HepG2 (cell line): ENCODE data around the gene PIK3R3. TPM values are rescaled to one million over a fixed set of nuclear protein-coding genes. Genes with fewer than 3 reads are reported as not detected.

Source experiments
- ATAC-seq: fragments of 200-7000 bp; cut with Tn5 transposase; 3 replicates; pipeline ENCODE4 v1.9.1; 2020; ENCODE audit warnings: mild to moderate bottlenecking, moderate library complexity
- BruUV-seq: library from RNA; stranded (reverse); fragments of 400-500 nt; replicated peaks from 2 replicates; lab custom pipeline; 2021; lab: Mats Ljungman, UMichigan
- CTCF ChIA-PET: fragments of 300-600 bp; formaldehyde crosslinking; extraction: SDS; loops from one replicate; lab custom pipeline; 2021; ENCODE audit warnings: low total read pairs, inconsistent platforms, low intra/inter-chr PET ratio; lab: Yijun Ruan, JAX
- POLR2A ChIA-PET: fragments of 350-600 bp; sonication (Branson Sonifier 250); formaldehyde crosslinking; loops from one replicate; lab custom pipeline; 2020; ENCODE audit warnings: antibody characterized with exemption, inconsistent platforms; lab: Yijun Ruan, JAX
- DNase-seq: peaks from one replicate; pipeline ENCODE4 v3.0.0-alpha.2; 2015; ENCODE audit warnings: low spot score
- FAIRE-seq: peaks from 3 replicates; lab custom pipeline; 2011; peaks lifted over from hg19 to GRCh38; lab: Jason Lieb, UNC
- H2AFZ ChIP-seq: one replicate; pipeline ENCODE4 v1.6.1; 2011; ENCODE audit warnings: low read length, inconsistent platforms
- H3K27ac ChIP-seq: fragments of 300-600 bp; 3 replicates; pipeline ENCODE4 v1.8.0; 2011; ENCODE audit warnings: mixed run types, mild to moderate bottlenecking, mixed read lengths, low read length, inconsistent platforms; ENCODE audit not compliant: insufficient read depth; ENCODE audit errors: extremely low read length
- H3K27me3 ChIP-seq, 2 experiments: fragments of 200-600 bp in 1 of 2; 2 replicates in 1 of 2; 3 replicates in 1 of 2; pipeline versions ENCODE4 v1.6.0 to v1.8.0; 2011; ENCODE audit warnings: low read length in 2 of 2, mild to moderate bottlenecking in 2 of 2, moderate library complexity in 2 of 2, inconsistent platforms in 1 of 2; ENCODE audit not compliant: insufficient read depth in 2 of 2, control insufficient read depth in 1 of 2
- H3K36me3 ChIP-seq, 2 experiments: fragments of 200-600 bp in 1 of 2; replicated peaks in 1 of 2; 2 replicates in 1 of 2; 3 replicates in 1 of 2; pipeline versions ENCODE4 v1.5.1 to v1.8.0; 2011; ENCODE audit warnings: low read length in 2 of 2, inconsistent platforms in 1 of 2; ENCODE audit not compliant: insufficient read depth in 2 of 2, control insufficient read depth in 1 of 2
- H3K4me1 ChIP-seq: 2 replicates; pipeline ENCODE4 v1.5.1; 2012; ENCODE audit warnings: low read length, inconsistent platforms; ENCODE audit not compliant: insufficient read depth
- H3K4me2 ChIP-seq: 2 replicates; pipeline ENCODE4 v1.6.0; 2011; ENCODE audit warnings: low read depth, low read length, inconsistent platforms
- H3K4me3 ChIP-seq, 3 experiments: fragments of 200-600 bp in 1 of 3; sonication (generic), shearing (Covaris generic) in 1 of 3; replicated peaks in 1 of 3; 2 replicates each; pipeline ENCODE4 v1.5.1; 2011 to 2016; ENCODE audit warnings: low read length in 3 of 3, inconsistent platforms in 2 of 3, low read depth in 2 of 3, mild to moderate bottlenecking in 2 of 3, control low read depth in 1 of 3, mixed read lengths in 1 of 3; ENCODE audit not compliant: insufficient read depth in 1 of 3
- H3K79me2 ChIP-seq: one replicate; pipeline ENCODE4 v1.6.1; 2011; ENCODE audit warnings: low read length, inconsistent platforms; ENCODE audit not compliant: insufficient read depth
- H3K9ac ChIP-seq: 2 replicates; pipeline ENCODE4 v1.6.0; 2011; ENCODE audit warnings: mild to moderate bottlenecking, low read depth, low read length, inconsistent platforms; ENCODE audit not compliant: insufficient read depth
- H3K9me3 ChIP-seq: 2 replicates; pipeline ENCODE4 v1.5.1; 2012; ENCODE audit warnings: mild to moderate bottlenecking, low read length
- H4K20me1 ChIP-seq: 2 replicates; pipeline ENCODE4 v1.6.0; 2011; ENCODE audit warnings: inconsistent platforms, mild to moderate bottlenecking, low read length, moderate library complexity; ENCODE audit not compliant: insufficient read depth
- CEBPB ChIP-seq: IDR thresholded peaks from 2 replicates; pipeline ENCODE4 v1.6.1; 2011; ENCODE audit warnings: low read depth, low read length, improper control_type of control experiment, borderline replicate concordance
- CEBPG ChIP-seq: IDR thresholded peaks from 2 replicates; pipeline ENCODE4 v1.6.1; 2016
- EEA1 ChIP-seq: sonication (generic); formaldehyde crosslinking; IDR thresholded peaks from 2 replicates; pipeline ENCODE4 v1.5.1; 2020; ENCODE audit warnings: mild to moderate bottlenecking, missing genetic modification reagents, borderline replicate concordance
- MAFF ChIP-seq: IDR thresholded peaks from 2 replicates; pipeline ENCODE4 v1.6.1; 2011; ENCODE audit warnings: low read depth, low read length, improper control_type of control experiment
- MAFK ChIP-seq, 2 experiments: IDR thresholded peaks in 1 of 2; conservative IDR thresholded peaks in 1 of 2; 2 replicates each; pipeline ENCODE4 v1.6.1; 2011; ENCODE audit warnings: improper control_type of control experiment in 2 of 2, low read length in 2 of 2
- MTF2 ChIP-seq: sonication (generic); formaldehyde crosslinking; IDR thresholded peaks from 2 replicates; pipeline ENCODE4 v1.5.0; 2020; ENCODE audit warnings: missing genetic modification reagents, borderline replicate concordance
- RXRA ChIP-seq: sonication (generic); formaldehyde crosslinking; IDR thresholded peaks from 2 replicates; pipeline ENCODE4 v1.5.1; 2020; ENCODE audit warnings: missing genetic modification reagents
- SATB2 ChIP-seq: sonication (generic); formaldehyde crosslinking; IDR thresholded peaks from 2 replicates; pipeline ENCODE4 v1.5.0; 2020; ENCODE audit warnings: missing genetic modification reagents
- SRSF1 ChIP-seq: fragments of 200-400 bp; formaldehyde crosslinking; optimal IDR thresholded peaks from 2 replicates; pipeline ENCODE3; 2017; ENCODE audit warnings: mild to moderate bottlenecking, low read depth, low read length, moderate library complexity
- ZMYM2 ChIP-seq: sonication (generic); formaldehyde crosslinking; IDR thresholded peaks from 2 replicates; pipeline ENCODE4 v1.8.0; 2022; ENCODE audit warnings: mild to moderate bottlenecking, missing genetic modification reagents
- ZNF160 ChIP-seq: sonication (generic); formaldehyde crosslinking; IDR thresholded peaks from 2 replicates; pipeline ENCODE4 v1.8.0; 2022; ENCODE audit warnings: mild to moderate bottlenecking, inconsistent platforms, missing genetic modification reagents
- ZNF598 ChIP-seq: sonication (generic); formaldehyde crosslinking; IDR thresholded peaks from 2 replicates; pipeline ENCODE4 v1.5.1; 2020; ENCODE audit warnings: mild to moderate bottlenecking, missing genetic modification reagents, borderline replicate concordance
- ZNF660 ChIP-seq: sonication (generic); formaldehyde crosslinking; IDR thresholded peaks from 2 replicates; pipeline ENCODE4 v1.5.1; 2020; ENCODE audit warnings: mild to moderate bottlenecking, low read depth, missing genetic modification reagents, borderline replicate concordance
- ZNF879 ChIP-seq: sonication (generic); formaldehyde crosslinking; IDR thresholded peaks from 2 replicates; pipeline ENCODE4 v1.8.1; 2023; ENCODE audit warnings: missing genetic modification reagents
- ZSCAN22 ChIP-seq: sonication (generic); formaldehyde crosslinking; IDR thresholded peaks from 2 replicates; pipeline ENCODE4 v1.4.0; 2020; ENCODE audit warnings: mild to moderate bottlenecking, missing genetic modification reagents
- WGBS: methylation state at CpG from one replicate; pipeline ENCODE4 v1.1.6; 2017; ENCODE audit warnings: low lambda C conversion rate; 5-methylcytosine and 5-hydroxymethylcytosine counted together
- in situ Hi-C: cut with HindIII; loops from 2 replicates; pipeline ENCODE4 v1.10.0; 2017; ENCODE audit warnings: low pct_unique_long_range_greater_than_20kb; ENCODE audit not compliant: extremely low pct_ligation_motif_present
- intact Hi-C: fragments of 100-400 bp; cut with micrococcal nuclease; formaldehyde crosslinking; loops from one replicate; pipeline ENCODE4 v1.10.0; 2022; ENCODE audit not compliant: unreplicated experiment
- polyA plus RNA-seq, 8 experiments: library from polyadenylated mRNA; depleted of rRNA in 3 of 8; stranded (reverse) in 7 of 8; unstranded in 1 of 8; fragments of >200 nt; fragmentation: Illumina TruSeq in 4 of 8; extraction: Trizol in 4 of 8; gene quantifications; 2 replicates each; pipeline versions ENCODE4 v1.2.1 to v1.2.3, GENCODE V29; 2011 to 2016; ENCODE audit warnings: low read depth in 4 of 8, missing spikeins in 1 of 8, mixed read lengths in 1 of 8; ENCODE audit not compliant: insufficient read depth in 1 of 8
- total RNA-seq, 5 experiments: library from RNA; depleted of rRNA; stranded (reverse); fragments of >200 nt; fragmentation: Illumina TruSeq; extraction: Trizol; gene quantifications; 2 replicates each; pipeline ENCODE4 v1.2.3, GENCODE V29; 2016; ENCODE audit warnings: low read depth in 1 of 5
- TF ChIP-seq, protein P1 (sequence below): sonication (generic); formaldehyde crosslinking; IDR thresholded peaks from 2 replicates; pipeline ENCODE4 v1.4.0; 2020; ENCODE audit warnings: missing genetic modification reagents, borderline replicate concordance

PIK3R3 gene
- total and polyA plus RNA-seq, 2 of the 13 experiments (the other 11 are each of a cell fraction or from before 2014, with no cell fraction given): 0.37 to 6.9 TPM

DNA sequence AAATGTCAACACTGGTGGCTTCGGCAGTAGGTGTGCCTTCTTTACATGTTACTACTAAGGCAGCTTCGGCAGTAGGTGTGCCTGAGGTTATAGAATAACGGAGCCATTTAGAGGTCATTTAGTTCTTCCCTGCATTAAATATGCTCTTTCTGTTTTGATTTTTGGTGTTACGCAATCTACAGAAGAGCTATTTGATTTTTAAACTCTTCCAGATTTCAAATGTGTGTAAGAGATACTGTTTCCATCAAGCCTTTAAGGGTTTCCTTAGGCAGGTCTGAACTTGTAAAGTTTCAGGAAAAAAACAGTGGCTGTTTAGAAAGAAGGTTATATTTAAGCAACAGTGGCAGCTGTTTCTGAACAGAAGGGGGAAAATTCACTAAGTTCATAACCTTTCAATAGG lies 54.8 kb downstream of the PIK3R3 start:
- Histone ChIP-seq H3K36me3 (no peaks in the 10 kb centered on the region), H3K4me3 (no peak overlapping the region), H4K20me1 (no peaks in the 10 kb centered on the region), H3K9me3 (no peaks in the 10 kb centered on the region), H2AFZ (no peak overlapping the region), H3K9ac (no peak overlapping the region)
- ATAC-seq (no peak), DNase-seq (no peak), FAIRE-seq (no peak)
- POLR2A ChIA-PET: no interaction called here
- BruUV-seq: no TSS peak
- CTCF ChIA-PET: no interaction called here
- 99% methylated on average over 4 of the region's 4 CpGs for WGBS
- TF ChIP-seq, protein P1, sequence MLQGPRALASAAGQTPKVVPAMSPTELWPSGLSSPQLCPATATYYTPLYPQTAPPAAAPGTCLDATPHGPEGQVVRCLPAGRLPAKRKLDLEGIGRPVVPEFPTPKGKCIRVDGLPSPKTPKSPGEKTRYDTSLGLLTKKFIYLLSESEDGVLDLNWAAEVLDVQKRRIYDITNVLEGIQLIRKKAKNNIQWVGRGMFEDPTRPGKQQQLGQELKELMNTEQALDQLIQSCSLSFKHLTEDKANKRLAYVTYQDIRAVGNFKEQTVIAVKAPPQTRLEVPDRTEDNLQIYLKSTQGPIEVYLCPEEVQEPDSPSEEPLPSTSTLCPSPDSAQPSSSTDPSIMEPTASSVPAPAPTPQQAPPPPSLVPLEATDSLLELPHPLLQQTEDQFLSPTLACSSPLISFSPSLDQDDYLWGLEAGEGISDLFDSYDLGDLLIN (CRISPR knock-in tag): no peak
- TF ChIP-seq CEBPG (CRISPR knock-in tag) (0 out of 2 replicates have a peak, but pooled peaks have one; percentile 25), SRSF1 (no peak), CEBPB (peak; percentile 84)
- TF ChIP-seq, all 625 proteins: peak for 2
- Histone ChIP-seq H3K79me2 (no peaks in the 10 kb centered on the region), H3K27ac (no peak overlapping the region), H3K4me1 (no peaks in the 10 kb centered on the region), H3K27me3 (no peaks in the 10 kb centered on the region), H3K4me2 (no peak overlapping the region)
- intact Hi-C loops: no loop called here
- in situ Hi-C loops: no loop called here

DNA sequence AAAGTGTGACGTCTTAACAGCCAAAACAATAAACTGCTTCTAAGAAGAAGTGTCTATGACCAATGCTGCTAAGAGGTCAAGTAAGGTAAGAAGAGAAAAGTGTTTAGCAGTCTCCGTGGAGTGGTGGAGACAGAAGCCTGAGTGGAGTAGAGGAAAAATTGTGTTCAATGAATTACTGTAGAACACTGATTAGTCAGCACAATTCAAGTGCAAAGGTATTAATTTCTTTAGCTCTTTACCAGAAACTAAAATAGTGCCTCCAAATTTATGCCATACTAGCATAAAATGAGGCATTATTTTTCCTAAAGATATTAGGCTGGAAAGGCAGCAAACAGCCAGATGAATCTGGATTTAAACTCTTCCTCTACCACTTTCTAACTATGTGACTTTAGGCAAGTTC lies 56.1 kb downstream of the PIK3R3 start:
- no TSS peak for BruUV-seq
- Histone ChIP-seq H3K4me1 (no peaks in the 10 kb centered on the region), H4K20me1 (no peaks in the 10 kb centered on the region), H3K4me2 (no peak overlapping the region), H3K27me3 (no peaks in the 10 kb centered on the region), H3K9me3 (no peaks in the 10 kb centered on the region), H3K36me3 (no peaks in the 10 kb centered on the region)
- POLR2A ChIA-PET: no interaction called here
- in situ Hi-C loops: no loop called here
- intact Hi-C loops: no loop called here
- no peak for DNase-seq
- TF ChIP-seq MTF2 (CRISPR knock-in tag) (no peak), MAFK (conservative IDR thresholded peaks at IDR 0.05 in 1 of 2, IDR thresholded peaks at IDR 0.05 in 1 of 2; ENCODE audit: low read length in 2 of 2) (peak; percentile 59 to 84), ZNF160 (no peak), ZNF879 (no peak), ZNF660 (CRISPR knock-in tag) (no peak), ZNF598 (CRISPR knock-in tag) (no peak), RXRA (no peak), MAFF (peak; percentile 72), ZSCAN22 (CRISPR knock-in tag) (no peak), EEA1 (CRISPR knock-in tag) (no peak), SATB2 (CRISPR knock-in tag) (no peak), ZMYM2 (no peak)
- TF ChIP-seq, all 625 proteins: peak for 2
- CTCF ChIA-PET: no interaction called here
- WGBS: 89% methylated on average over 2 of the region's 2 CpGs
- FAIRE-seq: no peak
- no peak overlapping the region for H3K4me3 ChIP-seq
- H2AFZ ChIP-seq: no peak overlapping the region
- ATAC-seq: no peak
- H3K27ac ChIP-seq: no peak overlapping the region
- H3K79me2 ChIP-seq: no peaks in the 10 kb centered on the region
- H3K9ac ChIP-seq: no peak overlapping the region
